ENCODE measurements around the gene OPN4. TPM values are rescaled to one million over a fixed set of nuclear protein-coding genes. Genes with fewer than 3 reads are reported as not detected.

Gene OPN4
- total and polyA plus RNA-seq, 2 of the 8 experiments (the other 6 are each of a cell fraction or from before 2014, with no cell fraction given): not detected

- H3K23ac ChIP-seq (ENCODE audit: insufficient read length): no peak overlapping the region
- H4K91ac ChIP-seq (replicated peaks; ENCODE audit: insufficient read length, low read length): no peak overlapping the region
- H2BK120ac ChIP-seq (replicated peaks; ENCODE audit: low read depth, low read length): no peak overlapping the region
- 87% methylated on average over 2 of the region's 2 CpGs; no CpG with 5 or more reads in 1 of the 2 experiments for WGBS, 2 experiments (ENCODE audit: extremely low coverage in 1 of 2, insufficient coverage in 1 of 2, insufficient read length in 1 of 2, insufficient replicate concordance in 2 of 2, low coverage in 1 of 2, low lambda C conversion rate in 2 of 2, missing lambda C conversion rate in 1 of 2)
- H3K27me3 ChIP-seq (replicated peaks in 1 of 4; ENCODE audit: control insufficient read depth in 3 of 4, extremely low read depth in 1 of 4, insufficient read depth in 3 of 4, low read length in 3 of 4): peaks cover 0 to 23% (median 12%) of the 10 kb centered on the region in 4 experiments; a peak in 5 of 7 replicates
- no peak overlapping the region for H4K5ac ChIP-seq (ENCODE audit: insufficient read length, low read depth, low read length)
- no peak overlapping the region for H2AK5ac ChIP-seq (ENCODE audit: low read depth, low read length)
- ChIA-PET POLR2A (ENCODE audit: partially characterized antibody) (no interaction called here), CTCF (ENCODE audit: partially characterized antibody) (interaction anchor here (8.0 kb wide), 1 partner anchor 9 kb away, joined by 57 read pairs; no protein-coding TSS in a partner anchor)
- no peak overlapping the region for H3K27ac ChIP-seq (ENCODE audit: low read depth, low read length)
- no peak overlapping the region for H2BK20ac ChIP-seq (ENCODE audit: low read length)
- no peak overlapping the region for H3K4me3 ChIP-seq (ENCODE audit: extremely low read depth in 1 of 4, insufficient read depth in 2 of 4, low read depth in 3 of 4, low read length in 4 of 4)
- no peaks in the 10 kb centered on the region for H3K9me3 ChIP-seq (ENCODE audit: insufficient read depth in 2 of 2, low read depth in 1 of 2, low read length in 1 of 2)
- H3K4me1 ChIP-seq (replicated peaks in 1 of 4; ENCODE audit: control insufficient read depth in 3 of 4, insufficient read depth in 4 of 4, low read length in 3 of 4): peaks cover 0 to 9% (median 3%) of the 10 kb centered on the region in 4 experiments; a peak in 5 of 7 replicates
- H3K4me2 ChIP-seq (ENCODE audit: insufficient read depth in 1 of 2, low read depth in 2 of 2, low read length in 2 of 2): no peak overlapping the region
- no peak overlapping the region for H3K18ac ChIP-seq (ENCODE audit: extremely low read depth, low read length)
- no peaks in the 10 kb centered on the region for H3K79me1 ChIP-seq (ENCODE audit: low read depth, low read length)
- H2AFZ ChIP-seq (ENCODE audit: low read length): no peak overlapping the region
- DNase-seq (ENCODE audit: low read depth in 1 of 2, low spot score in 2 of 2) (no peak), FAIRE-seq (no peak)
- TF ChIP-seq KDM4A (IDR thresholded peaks at IDR 0.05; ENCODE audit: low read depth, low read length, severe bottlenecking): no peak
- TF ChIP-seq HDAC2 (IDR thresholded peaks at IDR 0.05; ENCODE audit: borderline replicate concordance in 1 of 2, low read depth in 2 of 2, low read length in 2 of 2): no peak
- no peak for TF ChIP-seq EZH2 (IDR thresholded peaks at IDR 0.05; ENCODE audit: low read depth, low read length, severe bottlenecking)
- TF ChIP-seq POU5F1 (IDR thresholded peaks at IDR 0.05; ENCODE audit: low read depth, low read length): no peak
- no peak for TF ChIP-seq RBBP5 (IDR thresholded peaks at IDR 0.05; ENCODE audit: borderline replicate concordance, low read depth, low read length)
- TF ChIP-seq SIRT6 (IDR thresholded peaks at IDR 0.05; ENCODE audit: low read length): no peak
- TF ChIP-seq JUND (IDR thresholded peaks at IDR 0.05; ENCODE audit: low read length): no peak
- TF ChIP-seq MAFK (IDR thresholded peaks at IDR 0.05; ENCODE audit: low read depth, low read length): no peak
- TF ChIP-seq SIN3A (conservative IDR thresholded peaks at IDR 0.05 in 1 of 2, IDR thresholded peaks at IDR 0.05 in 1 of 2; ENCODE audit: low read depth in 1 of 2, low read length in 2 of 2): no peak
- TF ChIP-seq CBX5 (IDR thresholded peaks at IDR 0.05; ENCODE audit: low read depth, low read length): no peak
- H3K14ac ChIP-seq (ENCODE audit: insufficient read length): no peak overlapping the region
- no peaks in the 10 kb centered on the region for H3K79me2 ChIP-seq (ENCODE audit: control insufficient read depth in 1 of 2, insufficient read depth in 2 of 2, low read length in 2 of 2)
- no peak overlapping the region for H3K56ac ChIP-seq (replicated peaks; ENCODE audit: insufficient read length, low read depth, low read length)
- peaks cover 2% of the 10 kb centered on the region; the same call in 1 of the 2 replicates for H3K23me2 ChIP-seq (ENCODE audit: low read depth, low read length)
- no peaks in the 10 kb centered on the region for H3K36me3 ChIP-seq (ENCODE audit: control insufficient read depth in 2 of 4, insufficient read depth in 4 of 4, low read length in 3 of 4)
- no peak overlapping the region for H2BK15ac ChIP-seq (ENCODE audit: low read length)
- no peak overlapping the region for H3K4ac ChIP-seq (replicated peaks; ENCODE audit: insufficient read length, low read depth, low read length)
- H2BK5ac ChIP-seq (ENCODE audit: low read depth, low read length): no peak overlapping the region
- H4K8ac ChIP-seq (ENCODE audit: extremely low read depth, insufficient read depth, low read length): no peak overlapping the region
- H2BK12ac ChIP-seq (ENCODE audit: low read depth, low read length): no peak overlapping the region
- H4K20me1 ChIP-seq (replicated peaks in 1 of 2; ENCODE audit: control insufficient read depth in 1 of 2, insufficient read depth in 2 of 2, low read length in 2 of 2): no peaks in the 10 kb centered on the region
- H3K9ac ChIP-seq (replicated peaks in 1 of 4; ENCODE audit: extremely low read depth in 1 of 4, low read depth in 3 of 4, low read length in 3 of 4): no peak overlapping the region
Measured at GRCh38 chr10:86635402-86635801, 18.9 kb upstream of the OPN4 start.

All from H1 (cell line).